Hematopoietic multipotent progenitor cell treated with erythropoietin and hydrocortisone succinate and interleukin-3 and kit ligand, for 17 days (in vitro differentiated cells): ENCODE data around the gene SLC27A1.
"Not testable (repeated sequence)": the region's sequence is repeated elsewhere in the genome, so short reads cannot be mapped to it uniquely, and the experiment has no call there.

Experiments
- DNase-seq: peaks from one replicate; pipeline ENCODE4 v3.0.0-alpha.2; 2015; ENCODE audit warnings: low spot score

The SLC27A1 gene

DNA sequence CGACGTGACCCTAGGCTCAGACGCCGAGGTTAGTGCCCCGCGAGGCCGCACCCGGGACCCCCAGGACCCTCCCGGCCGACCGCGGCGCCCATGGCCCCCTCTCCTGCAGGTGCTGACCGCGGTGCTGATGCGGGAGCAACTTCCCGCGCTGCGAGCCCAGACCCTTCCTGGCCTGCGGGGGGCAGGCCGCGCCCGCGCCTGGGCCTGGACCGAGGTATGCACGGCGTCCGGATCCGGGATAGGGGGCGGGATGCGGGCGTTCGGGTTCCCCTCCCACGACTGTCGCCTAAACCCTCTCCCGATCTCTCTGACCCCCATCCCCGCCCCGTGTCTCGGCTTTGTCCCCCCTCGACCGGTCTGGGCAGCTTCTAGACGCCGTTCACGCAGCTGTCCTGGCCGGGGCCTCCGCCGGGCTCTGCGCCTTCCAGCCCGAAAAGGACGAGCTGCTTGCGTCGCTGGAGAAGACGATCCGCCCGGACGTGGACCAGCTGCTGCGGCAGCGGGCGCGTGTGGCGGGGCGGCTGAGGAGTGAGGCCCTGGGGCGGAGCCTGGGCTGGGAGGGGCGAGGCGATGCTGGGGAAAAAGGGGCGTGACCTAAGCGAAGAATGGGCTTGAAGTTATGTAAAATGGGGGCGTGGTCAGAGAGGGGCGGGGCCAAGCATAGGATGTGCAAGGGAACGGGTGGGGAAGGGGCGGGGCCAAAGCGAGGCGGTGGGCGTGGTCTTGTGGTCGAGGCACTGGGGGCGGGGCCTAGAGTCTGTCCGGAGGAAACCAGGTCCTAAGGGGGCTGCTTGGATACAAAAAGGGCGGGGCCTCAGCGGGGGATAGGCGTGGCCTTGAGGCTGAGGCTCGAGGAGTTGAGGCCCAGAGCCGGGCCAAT, 69.2 kb downstream of the SLC27A1 start:
- DNase-seq = peak; percentile 79

GRCh38 chr19:17540174-17540573, 69.8 kb downstream of the SLC27A1 start:
- no peak for DNase-seq

GRCh38 chr19:17541184-17541759, 70.9 kb downstream of the SLC27A1 start:
- DNase-seq = no peak

DNA sequence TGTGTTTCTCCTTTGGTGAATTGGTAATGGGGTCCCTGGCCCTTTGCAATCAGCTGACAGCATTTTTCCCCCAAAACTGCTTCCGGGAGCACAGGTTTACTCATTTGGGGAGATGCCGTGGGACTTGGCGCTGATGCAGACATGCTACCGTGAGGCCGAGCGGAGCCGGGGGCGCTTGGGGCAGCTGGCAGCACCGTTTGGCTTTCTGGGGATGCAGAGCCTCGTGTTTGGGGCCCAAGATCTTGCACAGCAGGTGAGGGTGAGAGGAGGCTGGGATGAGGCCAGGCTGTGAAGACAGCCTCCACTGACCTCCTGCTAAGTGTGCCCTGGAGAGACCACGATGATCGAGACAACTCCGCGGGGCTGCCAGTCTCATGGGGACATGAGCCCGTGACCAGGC, 71.7 kb downstream of the SLC27A1 start:
- DNase-seq = no peak

DNA sequence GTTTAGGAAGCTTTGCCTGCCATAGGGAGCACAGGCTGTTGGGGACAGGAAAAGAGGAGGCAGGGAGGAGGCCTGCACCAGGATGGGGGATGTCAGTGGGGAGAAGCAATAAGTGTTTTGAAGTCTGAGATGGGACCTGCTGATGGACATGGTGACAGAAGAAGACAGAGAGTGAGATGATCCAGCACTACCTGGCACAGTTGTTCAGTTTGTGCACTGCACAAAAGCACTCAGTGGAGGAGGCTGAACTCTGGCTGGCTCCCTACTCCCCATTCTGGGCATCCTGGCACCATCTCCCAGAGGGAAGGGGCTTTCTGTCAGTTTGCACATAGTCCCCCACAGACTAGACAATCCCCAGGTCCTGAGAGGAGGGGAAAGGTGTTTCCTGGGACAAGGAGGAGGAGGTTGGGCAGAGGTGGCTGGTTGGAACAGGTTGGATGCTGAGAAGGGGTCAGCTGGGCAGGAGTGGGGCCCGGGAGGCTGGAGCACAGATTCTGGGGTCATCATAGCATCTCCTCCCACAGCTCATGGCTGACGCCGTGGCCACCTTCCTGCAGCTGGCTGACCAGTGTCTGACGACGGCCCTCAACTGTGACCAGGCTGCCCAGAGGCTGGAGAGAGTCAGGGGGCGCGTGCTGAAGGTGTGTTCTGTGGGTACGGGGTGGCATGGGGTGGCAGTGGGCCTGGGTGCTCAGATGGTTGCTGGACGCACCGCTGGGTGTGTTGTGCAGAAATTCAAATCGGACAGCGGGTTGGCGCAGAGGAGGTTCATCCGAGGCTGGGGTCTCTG, 72.7 kb downstream of the SLC27A1 start:
- DNase-seq = no peak

DNA sequence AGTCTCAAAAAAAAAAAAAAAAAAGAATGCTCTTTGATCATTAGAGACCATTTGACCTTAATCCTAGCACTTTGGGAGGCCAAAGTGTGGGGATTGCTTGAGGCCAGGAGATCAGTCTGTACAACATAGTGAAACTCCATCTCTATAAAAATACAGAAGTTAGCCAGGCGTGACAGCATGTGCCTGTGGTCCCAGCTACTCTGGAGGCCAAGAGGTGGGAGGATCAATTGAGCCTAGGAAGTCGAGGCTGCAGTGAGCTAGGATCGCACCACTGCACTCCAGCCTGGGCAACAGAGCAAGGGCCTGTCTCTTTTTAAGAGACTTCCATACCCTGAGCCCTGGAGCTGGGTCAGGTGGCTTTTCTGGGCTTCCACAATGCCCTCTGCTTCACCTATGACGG, 73.7 kb downstream of the SLC27A1 start:
- DNase-seq = no peak

- no peak for DNase-seq
Observed at GRCh38 chr19:17544418-17544817, 74.1 kb downstream of the SLC27A1 start.

GRCh38 chr19:17548145-17548544, 77.8 kb downstream of the SLC27A1 start:
- DNase-seq = no peak

DNA sequence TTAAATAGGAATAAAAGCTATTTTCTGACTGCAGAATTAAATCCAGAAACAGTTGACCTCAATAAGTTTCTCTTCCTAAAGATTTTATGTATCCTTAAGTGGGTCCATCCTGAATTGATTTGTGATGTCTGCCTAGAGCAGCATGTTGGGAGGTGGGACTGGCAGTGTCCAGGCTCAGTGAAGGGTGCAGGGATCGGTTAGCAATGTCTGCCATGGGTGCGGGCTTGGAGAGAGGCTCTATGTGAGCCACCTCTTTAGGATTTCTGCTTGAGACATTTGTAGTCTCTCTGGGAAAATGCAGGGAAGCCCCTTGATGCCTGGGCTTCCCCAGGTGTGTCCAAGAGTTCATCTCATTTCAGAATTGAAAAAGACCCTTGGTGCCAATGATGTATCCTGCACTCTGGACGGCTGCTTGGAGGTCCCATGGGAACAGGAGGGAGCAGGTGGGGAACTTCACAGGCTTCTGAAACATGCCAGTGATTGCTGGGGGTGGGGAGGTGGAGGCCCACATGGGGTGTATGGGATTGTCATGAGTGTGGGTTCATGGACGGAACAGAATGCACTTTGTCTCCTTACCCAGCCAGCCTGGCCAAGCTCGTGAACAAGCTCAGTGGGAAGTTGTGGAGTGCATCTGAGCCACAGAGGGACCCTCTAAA, 78.9 kb downstream of the SLC27A1 start:
- no peak for DNase-seq

- DNase-seq = no peak
Observed at GRCh38 chr19:17550076-17550667, 79.8 kb downstream of the SLC27A1 start.

DNA sequence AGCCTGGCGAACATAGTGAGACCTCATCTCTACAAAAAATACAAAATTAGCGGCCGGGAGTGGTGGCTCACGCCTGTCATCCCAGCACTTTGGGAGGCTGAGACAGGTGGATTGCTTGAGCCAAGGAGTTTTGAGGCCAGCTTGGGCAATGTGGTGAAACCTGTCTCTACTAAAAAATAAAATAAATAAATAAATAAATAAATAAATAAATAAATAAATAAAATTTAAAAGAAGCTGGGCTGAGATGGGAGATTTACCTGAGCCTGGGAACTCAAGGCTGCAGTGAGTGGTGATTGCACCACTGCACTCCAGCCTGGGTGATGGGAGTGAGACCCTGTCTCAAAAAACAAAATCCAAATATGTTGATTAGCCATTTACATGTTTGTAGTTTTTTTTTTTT, 82.4 kb downstream of the SLC27A1 start:
- not testable (repeated sequence) for DNase-seq

GRCh38 chr19:17553256-17553655, 82.9 kb downstream of the SLC27A1 start:
- no peak for DNase-seq

GRCh38 chr19:17554968-17555479, 84.7 kb downstream of the SLC27A1 start:
- no peak for DNase-seq

- peak; percentile 99 for DNase-seq
Observed at GRCh38 chr19:17555480-17555928, 85.2 kb downstream of the SLC27A1 start, which contains the start of gene COLGALT1. COLGALT1 (plus strand) TSS chr19:17555649; CDS start chr19:17555714, 65 bp downstream.
